GM10266 (cell line): ENCODE measurements around the gene SUSD4.

ENCODE experiments used
- DNase-seq: peaks from one replicate; pipeline ENCODE4 v3.0.0; 2012; ENCODE audit errors: extremely low spot score
- TF ChIP-seq, protein P1 (sequence below): IDR thresholded peaks from 2 replicates; pipeline ENCODE4 v1.5.1; 2012; ENCODE audit warnings: mild to moderate bottlenecking, low read depth; ENCODE audit not compliant: control insufficient read depth, insufficient read depth; ENCODE audit errors: missing control alignments

Gene SUSD4

GRCh38 chr1:223245983-223246382 is 118.0 kb downstream of the SUSD4 start:
- no peak for DNase-seq
- TF ChIP-seq, protein P1, sequence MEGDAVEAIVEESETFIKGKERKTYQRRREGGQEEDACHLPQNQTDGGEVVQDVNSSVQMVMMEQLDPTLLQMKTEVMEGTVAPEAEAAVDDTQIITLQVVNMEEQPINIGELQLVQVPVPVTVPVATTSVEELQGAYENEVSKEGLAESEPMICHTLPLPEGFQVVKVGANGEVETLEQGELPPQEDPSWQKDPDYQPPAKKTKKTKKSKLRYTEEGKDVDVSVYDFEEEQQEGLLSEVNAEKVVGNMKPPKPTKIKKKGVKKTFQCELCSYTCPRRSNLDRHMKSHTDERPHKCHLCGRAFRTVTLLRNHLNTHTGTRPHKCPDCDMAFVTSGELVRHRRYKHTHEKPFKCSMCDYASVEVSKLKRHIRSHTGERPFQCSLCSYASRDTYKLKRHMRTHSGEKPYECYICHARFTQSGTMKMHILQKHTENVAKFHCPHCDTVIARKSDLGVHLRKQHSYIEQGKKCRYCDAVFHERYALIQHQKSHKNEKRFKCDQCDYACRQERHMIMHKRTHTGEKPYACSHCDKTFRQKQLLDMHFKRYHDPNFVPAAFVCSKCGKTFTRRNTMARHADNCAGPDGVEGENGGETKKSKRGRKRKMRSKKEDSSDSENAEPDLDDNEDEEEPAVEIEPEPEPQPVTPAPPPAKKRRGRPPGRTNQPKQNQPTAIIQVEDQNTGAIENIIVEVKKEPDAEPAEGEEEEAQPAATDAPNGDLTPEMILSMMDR = no peak

DNA sequence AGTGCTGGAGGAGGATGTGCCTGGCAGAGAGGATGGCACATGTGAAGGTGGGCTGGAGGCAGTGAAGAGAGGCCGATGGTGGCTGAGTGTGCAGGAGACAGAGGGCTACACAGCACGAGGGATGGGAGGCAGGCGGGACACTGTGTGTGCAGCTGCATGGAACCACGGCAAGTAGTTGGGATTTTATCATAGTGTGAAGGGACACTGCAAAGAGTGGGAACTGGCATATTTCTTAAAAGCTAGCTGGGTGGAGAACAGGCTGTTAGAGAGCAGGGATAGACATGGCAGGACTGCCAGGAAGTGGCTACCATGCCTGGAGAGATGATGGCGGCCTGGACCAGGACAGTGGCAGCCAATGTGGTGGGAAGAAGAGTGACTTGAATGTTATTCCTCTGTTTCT is 118.6 kb downstream of the SUSD4 start:
- TF ChIP-seq, protein P1 = no peak
- DNase-seq = no peak

DNA sequence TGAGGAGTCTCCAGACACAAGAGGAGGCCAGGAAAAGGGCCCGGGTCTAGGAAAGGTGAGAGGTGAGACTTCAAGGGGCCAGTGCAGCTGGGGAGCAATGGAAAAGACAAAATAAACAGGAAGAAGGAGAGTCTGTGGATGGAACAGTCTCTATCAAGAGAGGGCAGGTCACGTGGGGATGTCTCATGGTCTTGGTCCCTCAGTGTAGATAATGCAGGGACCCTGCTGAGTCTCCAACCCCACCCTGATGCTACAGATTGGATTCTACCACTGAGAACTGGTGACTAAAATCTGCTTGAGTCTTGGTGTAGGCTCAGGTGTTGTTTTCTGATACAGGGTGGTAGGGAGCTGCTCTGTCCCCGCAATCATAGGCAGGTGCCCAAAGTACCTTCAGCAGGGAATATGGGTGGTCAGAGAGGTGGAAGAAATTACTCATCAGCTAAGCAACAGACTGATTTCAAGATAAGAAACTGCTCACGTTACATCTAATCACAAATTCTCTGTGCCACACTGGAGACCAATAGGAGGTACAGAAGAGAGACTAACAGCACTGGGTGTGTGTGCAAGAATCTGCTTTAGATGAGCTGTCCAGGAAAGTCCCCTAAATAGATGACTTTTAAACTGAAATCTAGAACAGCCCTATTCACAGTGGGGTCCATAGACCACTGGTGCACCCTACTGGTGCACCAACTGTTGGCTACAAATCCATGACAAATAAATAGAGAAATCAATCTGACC is 119.4 kb downstream of the SUSD4 start:
- TF ChIP-seq, protein P1 = peak; percentile 32
- peak; percentile 11 for DNase-seq

GRCh38 chr1:223243441-223244050 is 120.4 kb downstream of the SUSD4 start:
- TF ChIP-seq, protein P1 = no peak
- no peak for DNase-seq

GRCh38 chr1:223242971-223243370 is 121.0 kb downstream of the SUSD4 start:
- TF ChIP-seq, protein P1 = no peak

GRCh38 chr1:223242382-223242955 is 121.5 kb downstream of the SUSD4 start:
- no peak for DNase-seq
- TF ChIP-seq, protein P1 = no peak

More at GRCh38 chr1:223242971-223243370, 121.0 kb downstream of the SUSD4 start:
- no peak for DNase-seq

DNA sequence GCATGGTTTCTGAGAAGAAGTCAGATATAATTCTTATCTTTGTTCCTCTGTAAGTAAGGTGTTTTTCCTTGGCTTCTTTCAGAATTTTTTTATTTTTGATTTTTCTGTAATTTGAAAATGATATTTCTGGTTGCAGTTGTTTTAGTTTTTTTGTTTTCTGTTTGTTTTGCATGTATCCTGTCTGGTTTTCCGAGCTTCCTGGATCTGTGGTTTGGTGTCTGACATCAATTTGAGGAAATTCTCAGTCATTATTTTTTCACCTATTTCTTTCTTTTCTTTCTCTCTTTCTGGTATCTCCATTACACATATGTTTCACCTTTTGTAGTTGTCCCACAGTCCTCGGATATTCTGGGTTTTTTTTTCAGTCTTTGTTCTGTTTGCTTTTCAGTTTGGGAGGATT is 123.9 kb downstream of the SUSD4 start:
- no peak for DNase-seq
- TF ChIP-seq, protein P1 = no peak
